ENCODE measurements around the gene UBR1.
A peak's percentile ranks its signal among the peaks of the same experiment; 100 is the strongest.

Gene UBR1

GRCh38 chr15:43105077-43105736 lies 631 bp downstream of the UBR1 start:
- DNase-seq = peak; percentile 37

GRCh38 chr15:43104426-43104825 lies 1.4 kb downstream of the UBR1 start:
- DNase-seq = no peak

- no peak for DNase-seq
These were observed 1.9 kb downstream of the UBR1 start for GRCh38 chr15:43103907-43104306.

- DNase-seq = no peak
These were observed 3.7 kb downstream of the UBR1 start for GRCh38 chr15:43102187-43102586.

GRCh38 chr15:43100971-43101370 lies 4.9 kb downstream of the UBR1 start:
- no peak for DNase-seq

- no peak for DNase-seq
These were observed 6.6 kb downstream of the UBR1 start for GRCh38 chr15:43099105-43099845.

- no peak for DNase-seq
These were observed 9.4 kb downstream of the UBR1 start for GRCh38 chr15:43096411-43096810.

DNA sequence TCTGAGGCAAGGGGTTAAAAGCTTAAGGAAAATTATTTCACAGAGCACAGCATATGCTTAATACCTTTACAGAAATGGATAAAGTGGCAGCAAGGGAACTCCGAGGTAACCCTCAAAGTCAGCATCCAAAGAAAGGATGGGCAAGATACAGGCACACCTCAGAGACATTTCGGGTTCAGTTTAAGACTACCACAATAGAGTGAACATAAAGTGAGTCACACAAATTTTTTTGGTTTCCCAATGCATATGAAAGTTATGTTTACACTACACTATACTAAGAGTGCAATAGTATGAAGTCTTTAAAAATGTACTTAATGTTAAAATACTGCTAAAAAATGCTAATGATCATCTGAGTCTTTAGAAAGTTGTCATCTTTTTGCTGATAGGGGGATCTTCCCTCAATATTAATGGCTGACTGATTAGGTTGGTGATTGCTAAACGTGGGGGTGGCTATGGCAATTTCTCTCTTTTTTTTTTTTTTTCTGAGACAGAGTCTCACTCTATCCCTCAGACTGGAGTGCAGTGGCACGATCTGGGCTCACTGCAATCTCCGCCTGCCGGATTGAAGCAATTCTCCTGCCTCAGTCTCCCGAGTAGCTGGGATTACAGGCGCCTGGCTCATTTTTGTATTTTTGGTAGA lies 10.0 kb downstream of the UBR1 start:
- DNase-seq = no peak

GRCh38 chr15:43095243-43095642 lies 10.6 kb downstream of the UBR1 start:
- DNase-seq = no peak

DNA sequence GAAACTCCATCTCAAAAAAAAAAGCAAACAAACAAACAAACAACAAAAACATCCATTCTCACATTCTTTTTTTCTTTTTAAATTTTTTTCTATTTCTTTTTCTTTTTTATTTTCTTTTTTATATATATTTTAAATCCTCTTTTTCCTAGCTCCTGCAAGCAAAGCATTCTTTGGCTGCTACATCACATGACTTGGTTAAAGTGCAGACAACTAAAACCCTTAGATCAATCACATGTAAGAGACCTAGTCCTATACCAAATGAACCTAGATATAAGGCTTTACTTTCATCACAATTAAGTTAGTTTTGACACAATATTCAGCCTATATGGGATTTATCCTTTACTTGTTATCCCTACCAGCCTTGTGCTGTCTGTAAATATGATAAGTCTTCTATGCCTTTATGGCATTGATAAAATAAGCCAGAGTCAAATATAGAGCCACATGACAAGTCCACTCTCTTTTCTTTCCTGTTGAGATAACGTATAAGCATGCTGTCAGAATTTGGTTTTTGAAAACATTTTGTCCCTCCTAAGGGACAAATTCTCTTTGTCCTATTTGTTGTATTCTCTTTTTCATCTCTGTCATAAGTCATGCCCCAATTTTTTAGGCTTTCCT lies 11.3 kb downstream of the UBR1 start:
- DNase-seq = no peak

GRCh38 chr15:43093026-43093425 lies 12.8 kb downstream of the UBR1 start:
- DNase-seq = no peak

- DNase-seq = no peak
These were observed 14.0 kb downstream of the UBR1 start for GRCh38 chr15:43091859-43092258.

GRCh38 chr15:43086551-43086950 lies 19.3 kb downstream of the UBR1 start:
- DNase-seq = no peak

- no peak for DNase-seq
These were observed 19.9 kb downstream of the UBR1 start for GRCh38 chr15:43085921-43086320.

GRCh38 chr15:43082509-43082908 lies 23.3 kb downstream of the UBR1 start:
- no peak for DNase-seq

DNA sequence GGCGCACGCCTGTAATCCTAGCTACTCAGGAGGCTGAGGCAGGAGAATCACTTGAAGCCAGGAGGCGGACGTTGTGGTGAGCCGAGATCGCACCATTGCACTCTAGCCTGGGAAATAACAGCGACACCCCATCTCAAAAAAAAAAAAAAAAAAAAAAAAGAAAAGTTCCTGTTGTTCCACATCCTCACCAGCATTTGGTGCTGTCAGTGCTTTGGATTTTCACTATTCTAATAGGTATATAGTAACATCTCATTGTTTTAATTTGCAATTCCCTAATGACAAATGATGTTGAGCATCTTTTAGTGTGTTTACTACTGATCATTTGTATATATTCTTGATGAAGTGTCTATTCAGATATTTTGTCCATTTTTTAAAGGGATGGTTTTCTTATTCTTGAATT lies 24.6 kb downstream of the UBR1 start:
- no peak for DNase-seq

- DNase-seq = no peak
These were observed 34.4 kb downstream of the UBR1 start for GRCh38 chr15:43071451-43071850.

DNA sequence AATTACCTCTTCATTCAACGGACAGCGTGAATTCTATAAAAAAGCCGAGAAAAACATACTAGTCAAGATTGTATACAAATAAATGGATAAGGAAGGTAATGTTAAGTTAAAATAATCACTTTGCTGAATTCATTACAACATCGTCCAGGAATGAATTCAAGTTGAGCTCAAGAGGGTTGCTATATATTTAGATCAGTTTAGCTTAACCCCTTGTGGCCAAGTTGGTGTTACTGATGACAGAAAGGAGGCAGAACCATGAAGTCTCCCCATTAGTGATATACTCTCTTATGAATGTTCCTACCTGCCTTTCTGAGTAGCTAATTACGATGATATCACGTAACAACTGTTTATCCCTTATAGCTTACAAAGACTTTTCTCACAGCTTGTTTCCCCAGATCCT lies 34.9 kb downstream of the UBR1 start:
- DNase-seq = no peak

GRCh38 chr15:43070249-43070648 lies 35.6 kb downstream of the UBR1 start:
- no peak for DNase-seq

GRCh38 chr15:43067717-43068461 lies 37.9 kb downstream of the UBR1 start:
- no peak for DNase-seq

DNA sequence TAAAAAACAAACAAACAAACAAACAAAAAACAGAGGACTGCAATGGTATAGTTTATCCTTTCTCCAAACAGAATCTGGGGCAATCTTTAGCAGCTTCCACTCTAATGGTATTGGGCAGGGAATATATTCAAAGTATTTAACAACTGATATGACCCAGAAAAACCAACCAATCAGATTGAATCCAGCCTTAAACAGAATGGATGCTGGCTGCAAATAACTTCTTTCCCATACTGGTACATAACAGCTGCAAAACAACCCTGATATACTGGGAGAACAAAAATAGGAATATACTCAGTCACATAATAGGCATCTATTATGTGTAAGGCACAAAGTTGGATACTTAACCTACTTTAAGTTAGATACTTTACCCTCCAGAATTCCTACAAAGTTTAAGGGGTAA lies 49.1 kb downstream of the UBR1 start:
- DNase-seq = no peak

GRCh38 chr15:43052860-43053259 lies 53.0 kb downstream of the UBR1 start:
- DNase-seq = no peak

DNA sequence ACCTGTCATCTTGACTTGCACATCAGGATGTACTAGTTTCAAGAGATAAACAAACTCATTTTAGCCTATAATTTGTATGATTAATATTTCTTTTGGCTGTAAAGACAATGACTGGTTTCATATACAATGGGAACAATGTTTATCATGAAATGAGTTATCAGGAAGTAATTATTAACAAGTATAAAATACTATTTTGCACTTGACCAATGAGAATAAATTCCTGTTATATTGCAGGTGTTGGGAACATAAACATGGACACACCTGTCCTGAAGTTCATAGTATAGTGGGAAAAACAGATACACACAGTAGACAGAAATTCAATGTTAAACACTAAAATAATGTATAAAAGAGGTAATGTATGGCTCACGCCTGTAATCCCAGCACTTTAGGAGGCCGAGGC lies 56.9 kb downstream of the UBR1 start:
- DNase-seq = no peak

All from femur (tissue), 1 donor.